GM21423 (cell line): ENCODE data around the gene MAPKAP1.

Experiments used
- ATAC-seq: cut with Tn5 transposase; IDR thresholded peaks from one replicate; pipeline ENCODE4 v1.9.1; 2021; ENCODE audit warnings: mild to moderate bottlenecking, moderate library complexity; ENCODE audit not compliant: unreplicated experiment

Gene MAPKAP1

GRCh38 chr9:125437771-125438221, 269.2 kb downstream of the MAPKAP1 start:
- no peak for ATAC-seq

GRCh38 chr9:125436613-125437443, 270.2 kb downstream of the MAPKAP1 start:
- no peak for ATAC-seq

GRCh38 chr9:125435776-125436612, 271.0 kb downstream of the MAPKAP1 start:
- ATAC-seq = no peak

- ATAC-seq = no peak
Measured at GRCh38 chr9:125434986-125435775, 271.8 kb downstream of the MAPKAP1 start.

GRCh38 chr9:125433461-125434011, 273.5 kb downstream of the MAPKAP1 start:
- no peak for ATAC-seq

- no peak for ATAC-seq
Measured at GRCh38 chr9:125432715-125433385, 274.2 kb downstream of the MAPKAP1 start.

- ATAC-seq = no peak
Measured at GRCh38 chr9:125431741-125432271, 275.2 kb downstream of the MAPKAP1 start.

- no peak for ATAC-seq
Measured at GRCh38 chr9:125431012-125431305, 276.0 kb downstream of the MAPKAP1 start.

- no peak for ATAC-seq
Measured at GRCh38 chr9:125430161-125431011, 276.6 kb downstream of the MAPKAP1 start.

GRCh38 chr9:125429476-125430160, 277.4 kb downstream of the MAPKAP1 start:
- no peak for ATAC-seq

GRCh38 chr9:125428902-125429467, 278.0 kb downstream of the MAPKAP1 start:
- ATAC-seq = no peak

- ATAC-seq = no peak
Measured at GRCh38 chr9:125428060-125428901, 278.7 kb downstream of the MAPKAP1 start.

- no peak for ATAC-seq
Measured at GRCh38 chr9:125427556-125427955, 279.5 kb downstream of the MAPKAP1 start.

GRCh38 chr9:125426926-125427325, 280.1 kb downstream of the MAPKAP1 start:
- no peak for ATAC-seq

GRCh38 chr9:125425901-125426515, 281.0 kb downstream of the MAPKAP1 start:
- ATAC-seq = no peak

- no peak for ATAC-seq
Measured at GRCh38 chr9:125425170-125425897, 281.7 kb downstream of the MAPKAP1 start.
